HEK293 (cell line): Measurements from ENCODE around the gene REEP5.

Experiments used
- BCL11A ChIP-seq: fragments of 450-650 bp; formaldehyde crosslinking; IDR thresholded peaks from 2 replicates; pipeline ENCODE4 v1.5.1; 2016; ENCODE audit warnings: low read depth, missing biosample characterization, missing genetic modification characterization
- BCL6B ChIP-seq: fragments of 450-650 bp; formaldehyde crosslinking; IDR thresholded peaks from 2 replicates; pipeline ENCODE4 v1.5.1; 2017; ENCODE audit warnings: missing biosample characterization, missing genetic modification characterization
- GFI1B ChIP-seq: fragments of 450-650 bp; formaldehyde crosslinking; IDR thresholded peaks from 2 replicates; pipeline ENCODE4 v1.5.1; 2016; ENCODE audit warnings: missing biosample characterization, missing genetic modification characterization
- HIC1 ChIP-seq: fragments of 450-650 bp; formaldehyde crosslinking; IDR thresholded peaks from 2 replicates; pipeline ENCODE4 v1.5.1; 2016; ENCODE audit warnings: missing biosample characterization, missing genetic modification characterization
- HOXA7 ChIP-seq: sonication (generic); formaldehyde crosslinking; IDR thresholded peaks from 2 replicates; pipeline ENCODE4 v1.8.1; 2022; ENCODE audit warnings: missing genetic modification reagents, borderline replicate concordance
- KLF10 ChIP-seq: fragments of 450-650 bp; IDR thresholded peaks from 2 replicates; pipeline ENCODE4 v1.5.1; 2018; ENCODE audit warnings: missing biosample characterization, mild to moderate bottlenecking, missing genetic modification characterization
- OVOL3 ChIP-seq: fragments of 450-650 bp; formaldehyde crosslinking; IDR thresholded peaks from 2 replicates; pipeline ENCODE4 v1.5.1; 2016; ENCODE audit warnings: missing biosample characterization, missing genetic modification characterization
- REPIN1 ChIP-seq: fragments of 450-650 bp; formaldehyde crosslinking; IDR thresholded peaks from 2 replicates; pipeline ENCODE4 v1.5.1; 2017; ENCODE audit warnings: missing biosample characterization, missing genetic modification characterization, low read depth
- SP3 ChIP-seq: fragments of 450-650 bp; formaldehyde crosslinking; IDR thresholded peaks from 2 replicates; pipeline ENCODE4 v1.5.1; 2016; ENCODE audit warnings: missing biosample characterization, missing genetic modification characterization
- YY1 ChIP-seq: fragments of 450-650 bp; formaldehyde crosslinking; IDR thresholded peaks from 2 replicates; pipeline ENCODE4 v1.5.1; 2018; ENCODE audit warnings: missing biosample characterization, missing genetic modification characterization
- ZBTB21 ChIP-seq: fragments of 450-650 bp; formaldehyde crosslinking; IDR thresholded peaks from 2 replicates; pipeline ENCODE4 v1.5.1; 2017; ENCODE audit warnings: missing biosample characterization, missing genetic modification characterization
- ZBTB26 ChIP-seq: fragments of 450-650 bp; formaldehyde crosslinking; optimal IDR thresholded peaks from 2 replicates; pipeline ENCODE3; 2016; ENCODE audit warnings: missing biosample characterization, mild to moderate bottlenecking, missing genetic modification characterization
- ZEB2 ChIP-seq: fragments of 450-650 bp; formaldehyde crosslinking; IDR thresholded peaks from 2 replicates; pipeline ENCODE4 v1.5.1; 2016; ENCODE audit warnings: missing biosample characterization, missing genetic modification characterization
- ZFHX2 ChIP-seq: fragments of 450-650 bp; formaldehyde crosslinking; conservative IDR thresholded peaks from 2 replicates; pipeline ENCODE4 v1.5.1; 2016; ENCODE audit warnings: missing biosample characterization, missing genetic modification characterization
- ZNF121 ChIP-seq: fragments of 450-650 bp; formaldehyde crosslinking; IDR thresholded peaks from 2 replicates; pipeline ENCODE4 v1.5.1; 2016; ENCODE audit warnings: missing biosample characterization, missing genetic modification characterization
- ZNF132 ChIP-seq: fragments of 450-650 bp; formaldehyde crosslinking; IDR thresholded peaks from 2 replicates; pipeline ENCODE4 v1.5.1; 2017; ENCODE audit warnings: missing biosample characterization, missing genetic modification characterization, borderline replicate concordance
- ZNF248 ChIP-seq: fragments of 450-650 bp; formaldehyde crosslinking; IDR thresholded peaks from 2 replicates; pipeline ENCODE4 v1.5.1; 2017; ENCODE audit warnings: missing biosample characterization, missing genetic modification characterization
- ZNF302 ChIP-seq: fragments of 450-650 bp; formaldehyde crosslinking; IDR thresholded peaks from 2 replicates; pipeline ENCODE4 v1.5.1; 2016; ENCODE audit warnings: missing biosample characterization, missing genetic modification characterization, low read depth
- ZNF324 ChIP-seq: fragments of 450-650 bp; formaldehyde crosslinking; IDR thresholded peaks from 2 replicates; pipeline ENCODE4 v1.5.1; 2016; ENCODE audit warnings: missing biosample characterization, missing genetic modification characterization
- ZNF394 ChIP-seq: fragments of 450-650 bp; formaldehyde crosslinking; IDR thresholded peaks from 2 replicates; pipeline ENCODE4 v1.5.1; 2016; ENCODE audit warnings: missing biosample characterization, missing genetic modification characterization, mild to moderate bottlenecking, moderate library complexity, borderline replicate concordance
- ZNF423 ChIP-seq: fragments of 450-650 bp; formaldehyde crosslinking; IDR thresholded peaks from 2 replicates; pipeline ENCODE4 v1.5.1; 2016; ENCODE audit warnings: missing biosample characterization, missing genetic modification characterization
- ZNF433 ChIP-seq: fragments of 450-650 bp; formaldehyde crosslinking; IDR thresholded peaks from 2 replicates; pipeline ENCODE4 v1.5.1; 2016; ENCODE audit warnings: missing biosample characterization, missing genetic modification characterization, low read depth
- ZNF48 ChIP-seq: fragments of 450-650 bp; formaldehyde crosslinking; IDR thresholded peaks from 2 replicates; pipeline ENCODE4 v1.5.1; 2016; ENCODE audit warnings: missing biosample characterization, missing genetic modification characterization
- ZNF510 ChIP-seq: fragments of 450-650 bp; formaldehyde crosslinking; IDR thresholded peaks from 2 replicates; pipeline ENCODE4 v1.5.1; 2018; ENCODE audit warnings: mild to moderate bottlenecking, missing genetic modification characterization, missing biosample characterization; ENCODE audit not compliant: insufficient replicate concordance
- ZNF514 ChIP-seq: fragments of 450-650 bp; formaldehyde crosslinking; IDR thresholded peaks from 2 replicates; pipeline ENCODE4 v1.5.1; 2016; ENCODE audit warnings: missing biosample characterization, missing genetic modification characterization
- ZNF521 ChIP-seq: fragments of 450-650 bp; formaldehyde crosslinking; IDR thresholded peaks from 2 replicates; pipeline ENCODE4 v1.5.1; 2017; ENCODE audit warnings: missing biosample characterization, mild to moderate bottlenecking, missing genetic modification characterization
- ZNF701 ChIP-seq: fragments of 450-650 bp; formaldehyde crosslinking; IDR thresholded peaks from 2 replicates; pipeline ENCODE4 v1.5.1; 2016; ENCODE audit warnings: missing biosample characterization, missing genetic modification characterization
- ZNF747 ChIP-seq: fragments of 450-650 bp; formaldehyde crosslinking; IDR thresholded peaks from 2 replicates; pipeline ENCODE4 v1.5.1; 2016; ENCODE audit warnings: missing biosample characterization, missing genetic modification characterization
- ZSCAN16 ChIP-seq: fragments of 450-650 bp; formaldehyde crosslinking; IDR thresholded peaks from 2 replicates; pipeline ENCODE4 v1.5.1; 2016; ENCODE audit warnings: missing biosample characterization, missing genetic modification characterization
- ZSCAN18 ChIP-seq: fragments of 450-650 bp; formaldehyde crosslinking; IDR thresholded peaks from 2 replicates; pipeline ENCODE4 v1.5.1; 2016; ENCODE audit warnings: missing biosample characterization, missing genetic modification characterization
- ZXDB ChIP-seq: fragments of 450-650 bp; formaldehyde crosslinking; IDR thresholded peaks from 2 replicates; pipeline ENCODE4 v1.5.1; 2016; ENCODE audit warnings: missing biosample characterization, missing genetic modification characterization

REEP5 gene

GRCh38 chr5:112921833-112922817 is at the start of gene REEP5 (continued):
- TF ChIP-seq YY1 (tag by site-specific recombination) (peak; percentile 76), ZFHX2 (tag by site-specific recombination) (peak; percentile 51), HOXA7 (CRISPR knock-in tag) (no peak), ZNF510 (tag by site-specific recombination) (no peak), ZNF121 (tag by site-specific recombination) (peak; percentile 53; the same call in 1 of the 2 replicates), ZNF433 (tag by site-specific recombination) (no peak), ZNF302 (no peak), ZNF132 (tag by site-specific recombination) (no peak), SP3 (tag by site-specific recombination) (peak; percentile 57), OVOL3 (tag by site-specific recombination) (no peak), BCL6B (tag by site-specific recombination) (no peak), ZBTB21 (tag by site-specific recombination) (no peak), ZNF394 (tag by site-specific recombination) (peak; percentile 43; the same call in 1 of the 2 replicates), BCL11A (no peak), ZNF324 (tag by site-specific recombination) (no peak; the same call in 1 of the 2 replicates), ZNF48 (tag by site-specific recombination) (no peak), KLF10 (peak; percentile 43; the same call in 1 of the 2 replicates), GFI1B (tag by site-specific recombination) (no peak), REPIN1 (tag by site-specific recombination) (no peak), HIC1 (tag by site-specific recombination) (no peak), ZBTB26 (peak; percentile 85), ZNF514 (tag by site-specific recombination) (no peak), ZSCAN16 (tag by site-specific recombination) (no peak), ZNF248 (no peak), ZNF701 (tag by site-specific recombination) (no peak), ZNF521 (no peak), ZEB2 (tag by site-specific recombination) (no peak), ZXDB (tag by site-specific recombination) (peak; percentile 48), ZNF747 (tag by site-specific recombination) (no peak), ZNF423 (tag by site-specific recombination) (no peak), ZSCAN18 (tag by site-specific recombination) (no peak)
